GM18867 (cell line): ENCODE data around the gene NDUFAF8.

Experiments used
- ATAC-seq: cut with Tn5 transposase; IDR thresholded peaks from one replicate; pipeline ENCODE4 v1.9.1; 2021; ENCODE audit warnings: mild to moderate bottlenecking, moderate library complexity; ENCODE audit not compliant: unreplicated experiment

NDUFAF8 gene, protein sequence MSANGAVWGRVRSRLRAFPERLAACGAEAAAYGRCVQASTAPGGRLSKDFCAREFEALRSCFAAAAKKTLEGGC

DNA sequence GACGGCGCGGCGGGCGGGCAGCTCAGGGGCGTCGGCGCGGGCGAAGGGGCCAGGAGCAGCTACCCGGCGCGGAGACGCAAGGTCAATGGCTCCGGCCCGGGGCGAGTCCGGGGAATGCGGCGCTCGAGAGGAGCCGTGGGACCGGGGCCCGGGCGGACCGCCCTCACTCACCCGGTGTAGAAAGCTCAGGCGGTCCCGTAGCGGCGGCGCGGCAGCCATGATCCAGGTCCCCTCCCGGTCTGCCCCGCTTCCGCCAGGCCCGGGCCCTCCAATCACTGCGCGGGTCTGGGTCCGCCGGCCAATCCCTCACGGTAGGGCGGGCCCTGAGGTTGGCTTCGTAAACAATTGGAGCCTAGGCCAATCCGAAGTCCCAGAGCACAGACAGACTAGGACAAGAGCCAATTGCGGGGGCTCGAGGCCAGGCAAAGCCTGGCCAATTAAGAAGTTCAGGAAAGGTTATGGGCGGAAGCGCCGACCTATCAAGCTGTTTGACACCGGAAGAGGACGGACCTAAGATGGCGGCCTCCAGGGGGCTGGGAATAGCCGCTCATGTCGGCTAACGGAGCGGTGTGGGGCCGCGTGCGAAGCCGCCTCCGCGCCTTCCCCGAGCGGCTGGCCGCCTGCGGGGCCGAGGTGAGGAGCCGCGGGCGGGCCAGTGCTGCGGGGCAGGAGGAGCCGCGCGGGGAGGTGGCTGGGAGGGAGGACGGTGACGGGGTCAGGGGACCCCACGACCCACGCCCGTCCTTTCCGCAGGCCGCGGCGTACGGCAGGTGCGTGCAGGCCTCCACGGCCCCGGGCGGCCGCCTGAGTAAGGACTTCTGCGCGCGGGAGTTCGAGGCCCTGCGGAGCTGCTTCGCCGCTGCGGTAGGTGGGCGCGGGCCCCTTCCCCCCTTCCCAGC, at the start of gene NDUFAF8, which contains the start of gene TEPSIN:
Gene NDUFAF8 (plus strand): TSS at position 504 of the 899 bp plus-strand sequence. CDS start 46 bp downstream, at position 550.
Gene TEPSIN (minus strand): TSS at position 241 of the 899 bp plus-strand sequence. CDS start 22 bp downstream, at position 219.
- peak; percentile 87 for ATAC-seq

DNA sequence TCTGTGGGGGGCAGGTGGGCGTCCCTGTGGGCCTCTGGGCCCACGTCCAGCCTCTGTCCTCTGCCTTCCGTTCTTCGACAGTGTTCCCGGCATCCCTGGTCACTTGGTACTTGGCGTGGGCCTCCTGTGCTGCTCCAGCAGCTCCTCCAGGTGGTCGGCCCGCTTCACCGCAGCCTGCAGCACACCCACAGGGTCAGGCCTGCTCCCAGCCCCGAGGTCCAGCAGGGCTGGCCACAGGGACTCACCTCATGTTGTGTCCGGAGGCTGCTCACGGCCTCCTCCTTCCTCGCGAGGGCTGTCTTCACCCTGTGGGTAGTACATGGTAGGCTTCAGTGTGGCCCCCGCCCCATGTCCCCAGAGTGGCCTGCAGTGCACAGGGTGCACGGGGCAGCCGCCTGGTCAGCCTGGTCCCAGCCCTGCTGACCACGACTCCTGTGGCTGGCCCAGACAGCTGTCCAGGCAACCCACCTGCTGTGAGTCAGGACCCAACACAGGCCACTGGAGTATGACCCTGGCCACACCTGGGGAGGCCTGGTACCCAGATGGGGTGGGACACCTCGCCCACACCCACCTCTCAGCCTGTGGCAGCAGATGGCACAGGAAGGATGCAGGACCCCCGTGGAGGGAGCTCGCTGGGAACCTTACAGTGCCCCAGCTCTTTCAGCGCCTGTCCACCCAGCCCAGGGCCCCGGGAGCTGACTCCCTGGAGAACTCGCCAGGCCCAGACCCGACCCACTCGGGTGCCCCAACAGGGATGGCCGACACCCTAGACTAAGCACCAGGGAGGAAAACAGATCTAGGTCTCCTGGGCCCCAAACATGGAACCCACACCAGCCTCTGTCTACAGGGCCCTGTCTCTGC, 49.2 kb upstream of the NDUFAF8 start:
- no peak for ATAC-seq

DNA sequence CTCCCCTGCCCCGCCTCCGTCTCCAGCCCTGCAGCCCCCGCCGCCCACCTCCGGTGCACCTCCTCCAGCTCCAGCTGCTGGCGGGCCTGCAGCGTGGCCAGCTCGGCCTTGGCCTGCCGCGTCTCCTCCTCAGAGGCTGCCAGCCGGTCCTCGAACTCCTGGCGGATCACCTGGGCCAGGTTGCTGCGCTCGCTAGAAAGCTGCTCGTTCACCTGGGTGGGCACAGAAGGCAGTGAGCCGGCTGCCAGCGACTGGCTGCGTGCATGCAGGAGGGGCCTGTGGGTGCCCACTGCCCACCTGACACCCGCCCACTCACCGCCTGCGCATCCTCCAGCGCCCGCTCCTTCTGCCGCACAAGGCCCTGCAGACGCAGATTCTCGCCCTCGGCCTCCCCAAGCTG, 48.5 kb upstream of the NDUFAF8 start:
- ATAC-seq, result no peak

DNA sequence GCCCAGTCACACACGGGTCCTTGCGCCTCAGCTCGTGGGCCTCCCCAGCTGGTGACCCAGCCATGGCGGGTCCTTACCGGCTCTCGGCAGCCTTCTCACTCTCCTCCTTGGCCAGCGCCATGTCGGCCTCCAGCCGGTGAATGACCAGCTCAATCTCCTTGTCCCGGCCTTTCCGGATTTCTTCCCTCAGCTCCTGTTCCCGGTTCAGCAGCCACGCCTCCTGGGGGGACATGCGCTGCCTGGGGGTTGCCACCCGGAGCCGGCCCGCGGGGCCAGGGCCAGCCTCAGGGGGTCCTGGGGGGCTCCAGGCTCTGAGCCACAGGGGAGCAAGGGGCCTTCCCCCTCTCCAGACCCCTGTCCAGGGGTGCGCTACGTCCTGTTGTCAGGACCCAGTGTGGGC, 48.0 kb upstream of the NDUFAF8 start:
- ATAC-seq, result no peak

DNA sequence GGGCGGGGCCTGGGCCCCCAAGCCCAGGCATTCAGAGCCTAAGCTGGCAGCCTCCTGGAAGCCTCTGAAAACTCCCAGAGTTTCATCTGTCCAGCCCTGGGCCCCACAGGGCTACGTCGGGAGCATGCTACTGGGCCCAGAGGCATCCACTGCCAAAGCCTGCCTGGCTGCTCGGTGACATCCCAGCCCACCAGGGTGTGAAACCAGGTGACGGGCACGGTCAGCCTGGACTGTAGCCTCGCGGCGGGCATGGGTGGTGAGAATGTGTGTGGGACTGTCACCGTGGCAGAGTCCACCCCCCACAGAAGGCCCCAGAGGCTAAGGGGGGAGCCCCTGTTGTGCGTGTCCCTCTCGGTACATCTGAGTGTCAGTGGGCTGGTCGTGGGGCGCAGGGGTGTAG, 47.5 kb upstream of the NDUFAF8 start:
- no peak for ATAC-seq

DNA sequence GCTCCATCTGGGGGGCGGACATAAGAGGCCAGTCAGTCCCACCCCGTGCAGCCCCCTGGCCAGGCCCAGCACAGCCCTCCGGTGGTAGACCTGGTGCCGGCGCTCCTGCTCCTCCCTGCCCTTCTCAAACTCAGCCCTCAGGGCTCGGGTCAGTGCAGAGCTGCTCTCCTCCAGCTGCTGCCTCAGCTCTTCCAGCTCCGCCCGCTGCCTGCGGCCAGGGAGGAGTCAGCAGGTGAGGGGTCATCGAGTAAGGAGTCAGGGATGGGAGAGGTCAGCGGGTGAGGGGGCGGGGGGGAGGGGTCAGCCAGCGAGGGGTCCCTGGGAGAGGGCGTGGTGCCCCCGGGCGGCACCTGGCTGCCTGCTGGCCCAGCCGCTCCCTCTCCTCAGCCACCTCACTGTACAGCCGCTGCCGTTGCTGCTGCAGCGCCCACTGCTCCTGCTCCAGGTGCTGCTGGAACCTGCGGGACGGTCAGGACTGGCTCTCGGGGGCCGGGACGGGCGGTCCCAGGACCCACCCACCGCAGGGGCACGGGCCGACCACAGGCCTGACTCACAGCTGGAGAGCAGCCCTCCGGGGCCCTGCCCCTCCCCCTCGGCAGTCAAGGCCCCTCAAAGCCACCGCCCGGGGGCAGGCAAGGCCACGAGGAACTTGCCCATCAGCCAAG, 46.6 kb upstream of the NDUFAF8 start:
- no peak for ATAC-seq

DNA sequence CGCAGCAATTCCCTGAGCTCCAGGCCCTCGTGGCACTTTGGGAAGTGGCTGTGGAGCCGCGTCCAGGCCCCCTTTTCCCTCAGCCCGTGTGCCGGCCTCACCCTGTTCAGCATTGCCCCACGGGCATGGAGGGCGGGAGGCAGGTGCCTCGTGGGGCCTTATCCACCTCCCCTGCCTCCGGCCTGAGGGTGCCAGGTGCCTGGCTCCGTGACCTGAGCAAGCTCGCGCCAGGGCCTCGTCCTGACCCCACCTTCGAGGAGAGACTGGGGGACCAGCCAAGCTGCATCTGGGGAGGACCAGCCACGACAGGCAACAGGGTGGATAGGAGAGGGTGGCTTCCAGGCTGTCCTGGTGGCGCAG, 46.1 kb upstream of the NDUFAF8 start:
- ATAC-seq, result no peak

DNA sequence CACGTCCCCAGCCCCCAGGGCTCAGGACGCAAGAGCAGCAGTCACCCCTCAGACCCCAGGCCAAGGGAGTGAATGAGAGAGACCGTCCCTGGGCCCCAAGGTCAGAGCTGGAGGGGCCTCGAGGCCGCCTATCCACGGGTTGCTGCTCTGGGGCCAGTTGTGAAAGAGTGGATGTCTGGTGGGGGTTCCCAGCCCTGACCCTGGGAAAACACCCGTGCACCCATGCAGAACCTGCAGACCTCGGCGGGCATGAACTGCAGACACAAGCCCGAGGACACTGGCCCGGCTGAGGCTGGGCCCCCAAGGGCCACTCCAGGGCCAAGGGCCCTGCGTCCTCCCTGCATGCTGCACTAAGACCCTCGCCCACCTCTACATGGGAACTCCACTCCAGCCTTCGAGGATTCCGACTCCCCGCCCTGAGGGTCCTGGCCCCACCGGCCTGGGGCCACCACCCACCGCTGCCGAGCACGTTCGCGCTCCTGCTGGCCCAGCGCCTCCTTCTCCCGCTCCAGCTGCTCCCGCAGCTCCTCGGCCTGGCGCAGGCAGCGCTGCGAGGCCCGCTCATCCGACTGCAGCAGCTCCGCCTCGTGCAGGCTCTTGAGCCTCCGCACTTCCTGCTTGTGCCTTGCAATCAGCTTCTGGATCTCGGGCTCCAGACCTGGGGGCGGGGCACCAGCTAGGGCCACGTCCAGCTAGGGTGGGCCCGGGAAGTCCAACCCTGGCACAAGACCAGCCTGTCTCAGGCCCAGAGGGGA, 45.5 kb upstream of the NDUFAF8 start:
- ATAC-seq, result no peak

DNA sequence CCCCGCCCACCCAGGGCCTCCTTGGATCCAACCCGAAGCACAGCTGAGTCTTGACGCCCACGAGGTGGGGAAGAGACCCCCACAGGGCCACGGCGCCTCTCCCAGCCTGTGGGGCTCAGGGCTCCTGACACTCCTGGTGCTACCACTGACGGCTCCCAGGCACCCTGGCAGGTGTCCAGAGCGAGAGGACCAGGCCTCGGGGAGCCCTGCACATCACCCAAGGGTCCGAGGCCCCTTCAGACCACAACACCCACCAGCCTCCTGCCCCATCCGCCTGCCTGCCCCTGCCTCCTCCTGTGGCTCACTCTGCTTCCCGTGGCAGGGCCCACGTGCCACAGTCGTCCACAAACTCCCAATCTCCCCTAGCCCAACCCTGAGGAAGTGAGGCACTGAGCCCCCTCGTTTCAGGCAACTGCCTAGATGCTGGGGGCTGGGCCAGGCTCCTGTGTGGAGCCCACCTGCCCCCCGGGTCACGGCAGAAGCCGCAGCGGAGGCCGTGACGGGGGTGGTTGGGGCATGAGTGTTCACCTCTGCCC, 44.8 kb upstream of the NDUFAF8 start:
- ATAC-seq, result no peak

DNA sequence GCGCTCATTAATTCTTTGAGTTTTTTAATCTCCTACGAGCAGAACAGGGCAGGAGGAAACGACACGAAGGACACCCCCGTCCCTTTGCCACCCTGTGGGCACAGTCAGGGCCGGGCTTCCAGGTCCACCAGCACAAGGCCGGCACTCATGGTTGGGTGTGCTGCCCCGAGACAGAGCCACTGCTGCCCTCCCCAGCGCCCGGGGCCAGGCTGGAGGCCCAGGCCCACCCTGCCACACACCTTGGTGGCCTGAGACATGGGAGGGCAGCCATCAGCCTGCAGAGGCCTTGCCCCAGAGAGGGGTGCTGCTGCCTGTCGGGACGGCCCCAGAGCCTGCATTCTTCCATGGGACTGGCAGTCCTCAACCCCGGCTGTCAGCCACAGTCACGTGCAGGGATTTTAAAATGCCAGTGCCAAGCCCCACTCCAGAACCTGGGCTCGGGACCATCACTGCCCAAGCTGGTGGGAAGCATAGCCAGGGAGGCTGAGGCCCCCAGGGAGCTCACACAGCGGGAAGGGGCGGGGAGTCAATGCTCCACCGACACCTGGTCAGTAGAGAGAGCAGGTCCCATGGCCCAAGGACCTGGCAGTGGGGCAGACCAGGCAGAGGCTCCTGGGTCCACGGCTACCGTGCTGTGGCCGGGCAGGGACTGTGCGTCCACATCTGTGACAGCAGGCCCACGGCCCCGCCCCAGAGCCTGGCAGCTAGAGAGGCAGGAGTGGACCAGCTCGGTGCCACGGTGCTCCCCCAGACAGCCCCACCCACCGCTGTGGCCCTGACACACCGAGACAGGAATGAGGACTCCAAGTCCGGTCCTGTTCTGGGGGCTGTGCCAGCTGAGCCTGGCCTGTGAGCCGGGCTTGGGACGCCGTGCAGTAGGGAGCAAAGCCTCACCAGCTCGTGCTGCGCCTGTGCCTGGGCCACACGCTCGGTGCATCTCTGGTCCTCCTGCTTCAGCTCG, 43.9 kb upstream of the NDUFAF8 start:
- ATAC-seq, result no peak

DNA sequence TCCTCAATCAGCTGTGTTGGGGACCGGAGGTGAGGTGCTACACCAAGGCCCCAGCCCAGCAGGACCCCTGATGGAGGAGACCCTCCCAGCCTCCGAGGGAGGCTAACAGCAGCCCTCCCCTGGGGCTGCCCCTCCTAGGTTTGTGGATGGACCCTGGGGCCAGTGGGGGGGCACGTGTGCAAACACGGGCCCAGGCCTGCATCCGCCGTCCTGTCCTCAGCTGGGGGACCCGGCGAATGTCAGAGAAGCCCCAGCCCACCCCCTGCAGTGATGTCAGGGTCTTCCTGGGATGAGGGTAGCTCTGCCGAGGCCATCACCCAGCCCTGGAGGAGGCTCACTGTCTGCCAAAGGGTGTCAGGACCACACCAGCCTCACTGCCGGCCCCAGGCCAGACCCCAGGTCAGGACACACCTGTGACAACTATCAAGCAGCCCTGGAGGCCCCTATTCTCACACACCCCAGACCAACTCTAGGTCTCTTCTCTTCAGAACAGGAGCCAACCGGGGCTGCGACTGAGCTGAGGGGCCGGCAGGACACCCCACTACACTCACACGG, 43.1 kb upstream of the NDUFAF8 start:
- no peak for ATAC-seq

DNA sequence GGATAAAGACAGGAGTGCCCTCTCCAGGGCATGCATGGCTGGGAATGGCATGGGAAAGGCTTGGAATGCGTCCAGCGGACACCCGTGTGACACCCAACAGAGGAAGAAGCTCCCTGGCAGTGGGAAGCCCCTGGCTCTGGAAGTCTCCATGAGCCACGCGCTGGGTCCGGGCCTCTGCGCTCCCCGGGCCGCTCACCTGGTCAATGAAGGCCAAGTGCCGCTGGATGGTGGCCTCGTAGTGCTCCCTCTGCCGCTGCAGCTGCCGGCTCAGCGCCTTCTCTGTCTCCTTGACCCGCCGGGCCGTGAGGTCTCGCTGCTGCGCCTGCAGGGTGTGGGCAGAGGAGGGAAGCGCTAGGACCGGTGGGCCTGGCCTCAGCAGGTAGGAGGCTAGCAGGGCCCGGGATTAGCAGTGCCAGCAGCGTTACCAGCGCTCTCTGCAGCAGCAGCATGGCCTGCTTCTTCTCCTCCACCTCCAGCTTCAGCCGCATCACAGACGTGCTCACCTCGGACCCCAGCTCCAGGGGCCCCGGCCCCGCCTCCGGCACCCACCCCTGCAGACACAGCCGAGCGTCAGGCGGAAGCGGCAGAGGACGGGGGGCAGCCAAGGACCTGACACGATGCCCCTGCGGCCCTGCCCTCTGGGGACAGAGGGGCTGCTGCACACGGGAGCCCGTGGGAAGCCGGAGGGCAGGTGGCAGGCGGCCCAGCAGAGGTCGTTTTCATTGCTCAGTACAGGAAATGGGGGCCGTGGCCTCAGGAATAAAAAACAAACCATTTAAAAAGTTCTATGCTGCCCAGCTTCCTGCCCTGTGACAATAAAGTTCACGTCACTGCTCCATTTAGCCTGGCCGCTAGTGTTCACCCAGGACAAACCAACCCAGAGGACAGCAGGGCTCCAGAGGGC, 42.4 kb upstream of the NDUFAF8 start:
- ATAC-seq, result no peak

DNA sequence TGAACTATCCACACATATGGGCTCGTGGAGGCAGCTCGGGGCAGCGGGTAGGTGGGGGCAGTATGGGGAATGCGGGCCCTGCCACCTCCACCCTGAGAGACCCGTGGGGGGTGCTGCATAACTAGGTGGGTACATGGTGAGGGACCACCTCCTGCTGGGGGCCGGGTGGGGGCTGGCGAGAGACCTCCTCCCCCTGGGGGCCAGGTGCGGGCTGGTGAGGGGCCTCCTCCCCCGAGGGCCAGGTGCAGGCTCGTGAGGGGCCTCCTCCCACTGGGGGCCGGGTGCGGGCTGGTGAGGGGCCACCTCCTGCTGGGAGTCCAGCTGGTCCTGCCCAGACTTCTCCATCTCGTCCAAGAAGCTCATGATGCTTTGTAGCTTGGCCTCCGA, 41.7 kb upstream of the NDUFAF8 start:
- no peak for ATAC-seq

DNA sequence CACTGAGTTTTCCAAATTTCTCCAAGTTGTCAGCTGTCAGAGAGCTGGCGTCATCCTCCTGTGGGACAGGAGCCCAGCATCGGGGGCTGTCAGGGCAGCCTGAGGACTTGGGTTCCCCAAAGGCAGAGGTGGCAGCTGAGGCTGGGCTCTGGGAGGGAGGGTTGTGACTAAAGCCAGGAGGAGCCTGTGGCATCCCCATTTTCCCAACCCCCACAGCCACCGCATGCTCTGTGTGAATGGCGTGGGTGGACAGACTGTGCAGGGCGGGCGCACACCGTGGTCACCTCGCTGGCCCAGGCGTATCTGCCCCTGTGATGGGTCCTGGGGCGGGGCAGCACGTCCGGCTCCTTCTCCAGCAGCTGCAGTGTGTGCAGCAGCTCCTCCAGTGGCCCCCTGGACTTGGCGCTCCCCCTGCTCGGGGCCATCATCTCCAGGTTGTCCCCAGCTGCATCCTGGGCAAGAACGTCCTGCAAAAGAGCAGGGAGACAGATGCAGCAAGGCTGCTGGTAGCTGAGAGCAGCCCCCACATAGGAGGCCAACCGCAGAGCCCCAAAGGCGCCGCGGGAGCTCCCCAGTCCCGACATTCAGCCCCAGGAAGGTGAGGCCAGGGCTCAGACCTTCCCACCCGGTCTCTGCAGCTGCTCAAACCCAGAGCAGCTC, 41.2 kb upstream of the NDUFAF8 start:
- no peak for ATAC-seq

DNA sequence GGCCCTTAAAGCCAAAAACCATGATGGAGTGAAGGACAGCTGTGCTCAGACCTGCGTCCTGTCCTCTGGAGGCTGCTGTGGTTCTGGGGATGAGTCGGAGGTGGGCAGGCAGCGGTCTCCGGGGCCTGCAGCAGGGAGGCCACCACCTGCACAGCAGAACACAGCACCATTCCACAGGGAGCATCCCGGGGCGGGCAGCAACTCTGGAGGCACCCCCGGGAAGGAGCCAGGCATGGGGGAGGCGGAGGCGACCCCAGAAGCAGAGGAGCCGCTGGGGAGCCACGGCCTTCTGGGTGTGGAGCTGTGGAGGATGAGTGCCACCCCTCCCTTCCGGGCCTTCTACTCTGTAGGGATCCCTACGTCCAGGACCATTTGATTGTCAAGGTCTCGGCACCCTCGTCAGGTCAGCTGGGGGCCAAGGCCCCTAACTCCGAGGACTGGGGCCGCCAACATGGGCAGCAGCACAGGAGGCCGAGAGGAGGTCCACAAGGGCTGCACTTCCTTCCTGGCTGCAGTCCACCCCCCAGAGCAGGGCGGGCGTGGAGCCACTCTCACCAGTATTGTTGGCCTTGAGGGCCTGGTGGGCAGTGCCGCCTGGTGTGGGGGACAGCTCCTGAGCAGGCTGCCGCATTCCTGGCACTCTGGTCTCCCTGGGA, 40.2 kb upstream of the NDUFAF8 start:
- no peak for ATAC-seq

DNA sequence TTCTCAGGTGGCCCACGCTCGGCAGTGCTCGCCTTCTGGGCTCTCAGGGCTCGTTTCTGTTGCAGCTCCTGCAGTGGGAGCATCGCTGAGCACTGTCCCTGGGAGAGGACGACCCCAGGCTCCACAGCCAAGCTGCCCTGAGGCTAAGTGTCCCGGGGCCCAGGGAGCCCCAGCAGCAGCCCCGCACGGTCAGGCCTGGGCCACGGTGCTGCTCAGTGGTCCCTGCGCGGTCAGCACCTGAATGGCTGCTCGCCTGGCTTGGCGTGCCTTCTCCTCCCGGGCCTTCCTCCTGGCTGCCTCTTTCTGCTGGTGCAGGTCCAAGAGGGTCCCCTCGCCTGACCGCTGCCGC, 39.7 kb upstream of the NDUFAF8 start:
- no peak for ATAC-seq

DNA sequence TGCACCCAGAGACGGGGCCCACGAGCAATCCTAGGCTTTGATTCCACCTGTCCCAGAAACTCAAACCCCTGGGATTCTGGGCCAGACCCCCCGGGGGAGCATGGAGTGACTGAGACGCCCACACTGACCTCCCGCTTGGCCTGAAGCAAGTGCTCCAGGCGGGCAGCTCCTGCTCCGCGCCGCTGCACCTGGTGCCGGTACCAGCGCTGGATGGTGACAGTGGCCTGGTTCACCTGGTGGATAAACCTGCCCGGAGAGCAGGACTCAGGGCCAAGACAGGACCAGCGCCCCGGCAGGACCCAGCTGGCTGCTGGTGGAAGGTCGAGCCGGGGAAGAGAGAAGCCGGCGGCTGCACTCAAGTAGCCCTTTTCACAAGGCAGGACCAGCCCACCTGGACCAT, 38.9 kb upstream of the NDUFAF8 start:
- ATAC-seq, result no peak
